Measurements from ENCODE around the gene HOXB2. TPM values are rescaled to one million over a fixed set of nuclear protein-coding genes. Genes with fewer than 3 reads are reported as not detected.

Gene HOXB2
- total and polyA plus RNA-seq, 9 of the 15 experiments (the other 6 are each of a cell fraction or from before 2014, with no cell fraction given) = 2.1 to 97.7 (median 21.2) TPM

- peak; percentile 33 for TF ChIP-seq CCNT2 (IDR thresholded peaks at IDR 0.05; ENCODE audit: borderline replicate concordance, extremely low read depth, insufficient read length, low read depth, low read length)
- TF ChIP-seq, protein P1, sequence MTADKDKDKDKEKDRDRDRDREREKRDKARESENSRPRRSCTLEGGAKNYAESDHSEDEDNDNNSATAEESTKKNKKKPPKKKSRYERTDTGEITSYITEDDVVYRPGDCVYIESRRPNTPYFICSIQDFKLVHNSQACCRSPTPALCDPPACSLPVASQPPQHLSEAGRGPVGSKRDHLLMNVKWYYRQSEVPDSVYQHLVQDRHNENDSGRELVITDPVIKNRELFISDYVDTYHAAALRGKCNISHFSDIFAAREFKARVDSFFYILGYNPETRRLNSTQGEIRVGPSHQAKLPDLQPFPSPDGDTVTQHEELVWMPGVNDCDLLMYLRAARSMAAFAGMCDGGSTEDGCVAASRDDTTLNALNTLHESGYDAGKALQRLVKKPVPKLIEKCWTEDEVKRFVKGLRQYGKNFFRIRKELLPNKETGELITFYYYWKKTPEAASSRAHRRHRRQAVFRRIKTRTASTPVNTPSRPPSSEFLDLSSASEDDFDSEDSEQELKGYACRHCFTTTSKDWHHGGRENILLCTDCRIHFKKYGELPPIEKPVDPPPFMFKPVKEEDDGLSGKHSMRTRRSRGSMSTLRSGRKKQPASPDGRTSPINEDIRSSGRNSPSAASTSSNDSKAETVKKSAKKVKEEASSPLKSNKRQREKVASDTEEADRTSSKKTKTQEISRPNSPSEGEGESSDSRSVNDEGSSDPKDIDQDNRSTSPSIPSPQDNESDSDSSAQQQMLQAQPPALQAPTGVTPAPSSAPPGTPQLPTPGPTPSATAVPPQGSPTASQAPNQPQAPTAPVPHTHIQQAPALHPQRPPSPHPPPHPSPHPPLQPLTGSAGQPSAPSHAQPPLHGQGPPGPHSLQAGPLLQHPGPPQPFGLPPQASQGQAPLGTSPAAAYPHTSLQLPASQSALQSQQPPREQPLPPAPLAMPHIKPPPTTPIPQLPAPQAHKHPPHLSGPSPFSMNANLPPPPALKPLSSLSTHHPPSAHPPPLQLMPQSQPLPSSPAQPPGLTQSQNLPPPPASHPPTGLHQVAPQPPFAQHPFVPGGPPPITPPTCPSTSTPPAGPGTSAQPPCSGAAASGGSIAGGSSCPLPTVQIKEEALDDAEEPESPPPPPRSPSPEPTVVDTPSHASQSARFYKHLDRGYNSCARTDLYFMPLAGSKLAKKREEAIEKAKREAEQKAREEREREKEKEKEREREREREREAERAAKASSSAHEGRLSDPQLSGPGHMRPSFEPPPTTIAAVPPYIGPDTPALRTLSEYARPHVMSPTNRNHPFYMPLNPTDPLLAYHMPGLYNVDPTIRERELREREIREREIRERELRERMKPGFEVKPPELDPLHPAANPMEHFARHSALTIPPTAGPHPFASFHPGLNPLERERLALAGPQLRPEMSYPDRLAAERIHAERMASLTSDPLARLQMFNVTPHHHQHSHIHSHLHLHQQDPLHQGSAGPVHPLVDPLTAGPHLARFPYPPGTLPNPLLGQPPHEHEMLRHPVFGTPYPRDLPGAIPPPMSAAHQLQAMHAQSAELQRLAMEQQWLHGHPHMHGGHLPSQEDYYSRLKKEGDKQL (CRISPR knock-in tag; IDR thresholded peaks at IDR 0.05; ENCODE audit: borderline replicate concordance) = no peak
- peak; percentile 68 for TF ChIP-seq TEAD4 (IDR thresholded peaks at IDR 0.05; ENCODE audit: low read length)
- TF ChIP-seq TEAD4 (CRISPR knock-in tag; IDR thresholded peaks at IDR 0.05; ENCODE audit: borderline replicate concordance) = no peak
- TF ChIP-seq ERF (CRISPR knock-in tag; IDR thresholded peaks at IDR 0.05) = 0 out of 2 replicates have a peak, but pooled peaks have one; percentile 20
- peak; percentile 62; the same call in 1 of the 2 replicates for TF ChIP-seq RFX7 (CRISPR knock-in tag; IDR thresholded peaks at IDR 0.05)
- 0 out of 4 replicates have a peak, but pooled peaks of 1 of the 2 experiments have one; percentile 43 for TF ChIP-seq TEAD1 (CRISPR knock-in tag; IDR thresholded peaks at IDR 0.05)
- 0 out of 2 replicates have a peak, but pooled peaks have one; percentile 35 for TF ChIP-seq TARDBP (IDR thresholded peaks at IDR 0.05)
- TF ChIP-seq MAZ (CRISPR knock-in tag; conservative IDR thresholded peaks at IDR 0.05 in 1 of 2, IDR thresholded peaks at IDR 0.05 in 1 of 2) = peak; percentile 78 to 95; a peak in 3 of 4 replicates
- TF ChIP-seq MBD2 (IDR thresholded peaks at IDR 0.05; ENCODE audit: borderline replicate concordance, low read depth) = peak; percentile 42; the same call in 1 of the 2 replicates
- TF ChIP-seq GMEB1 (CRISPR knock-in tag; IDR thresholded peaks at IDR 0.05) = no peak
- TF ChIP-seq POLR2G (IDR thresholded peaks at IDR 0.05; ENCODE audit: low read depth, low read length) = peak; percentile 41; the same call in 1 of the 2 replicates
- peak; percentile 62 for TF ChIP-seq LEF1 (IDR thresholded peaks at IDR 0.05)
- TF ChIP-seq TAF9B (IDR thresholded peaks at IDR 0.05; ENCODE audit: partially characterized antibody) = peak; percentile 70
- TF ChIP-seq DACH1 (IDR thresholded peaks at IDR 0.05; ENCODE audit: partially characterized antibody) = peak; percentile 47
- TF ChIP-seq NFIC (IDR thresholded peaks at IDR 0.05) = peak; percentile 17; the same call in 1 of the 2 replicates
These were observed 10.6 kb upstream of the HOXB2 start (continued) for GRCh38 chr17:48555258-48556228.
